A673 (cell line): Measurements from ENCODE around the gene HDAC8. TPM values are rescaled to one million over a fixed set of nuclear protein-coding genes. Genes with fewer than 3 reads are reported as not detected.

Source experiments
- BruUV-seq: library from RNA; stranded (reverse); fragments of 400-500 nt; replicated peaks from 2 replicates; lab custom pipeline; 2021; lab: Mats Ljungman, UMichigan
- CTCF ChIA-PET: fragments of 300-600 bp; sonication (Branson Sonifier 250); formaldehyde crosslinking; loops from one replicate; lab custom pipeline; 2022; ENCODE audit warnings: antibody characterized with exemption; lab: Charles Lee
- POLR2A ChIA-PET: fragments of 300-600 bp; sonication (Branson Sonifier 250); formaldehyde crosslinking; loops from one replicate; lab custom pipeline; 2022; ENCODE audit warnings: antibody characterized with exemption; ENCODE audit not compliant: low non-redundant PET; lab: Charles Lee
- DNase-seq: peaks from one replicate; pipeline ENCODE4 v3.0.0-alpha.2; 2015; ENCODE audit warnings: low spot score
- H3K27ac ChIP-seq: fragments of 200-600 bp; sonication (generic); 2 replicates; pipeline ENCODE4 v1.5.1; 2016; ENCODE audit warnings: mixed run types, low read depth, mild to moderate bottlenecking, mixed read lengths, antibody characterized with exemption, low read length; ENCODE audit not compliant: poor library complexity, severe bottlenecking
- H3K27me3 ChIP-seq: fragments of 200-600 bp; sonication (generic); replicated peaks from 2 replicates; pipeline ENCODE4 v1.6.1; 2017; ENCODE audit warnings: mixed run types, low read depth, mild to moderate bottlenecking, mixed read lengths, antibody characterized with exemption, low read length; ENCODE audit not compliant: insufficient read depth, poor library complexity
- H3K36me3 ChIP-seq: fragments of 200-600 bp; sonication (generic); 2 replicates; pipeline ENCODE4 v1.6.1; 2016; ENCODE audit warnings: mixed run types, mild to moderate bottlenecking, mixed read lengths, antibody characterized with exemption, low read length; ENCODE audit not compliant: insufficient read depth, poor library complexity, severe bottlenecking
- H3K4me1 ChIP-seq: fragments of 200-600 bp; sonication (generic); 2 replicates; pipeline ENCODE4 v1.6.1; 2017; ENCODE audit warnings: mixed run types, mild to moderate bottlenecking, mixed read lengths, antibody characterized with exemption, low read length; ENCODE audit not compliant: insufficient read depth, poor library complexity, severe bottlenecking
- H3K4me3 ChIP-seq: fragments of 200-600 bp; sonication (generic); 2 replicates; pipeline ENCODE4 v1.5.1; 2016; ENCODE audit warnings: low read depth, mixed run types, mild to moderate bottlenecking, mixed read lengths, low read length; ENCODE audit not compliant: poor library complexity, severe bottlenecking
- H3K9me3 ChIP-seq: fragments of 200-600 bp; sonication (generic); 2 replicates; pipeline ENCODE4 v1.6.1; 2016; ENCODE audit warnings: mixed run types, low read depth, mild to moderate bottlenecking, mixed read lengths, antibody characterized with exemption, low read length; ENCODE audit not compliant: poor library complexity, severe bottlenecking
- CTCF ChIP-seq: fragments of 300-800, 200-600 bp; sonication (generic); conservative IDR thresholded peaks from 2 replicates; pipeline ENCODE4 v1.5.1; 2017; ENCODE audit warnings: low read depth, mild to moderate bottlenecking, antibody characterized with exemption, low read length, moderate library complexity, mixed read lengths
- EZH2 ChIP-seq: fragments of 200-600 bp; sonication (generic); IDR thresholded peaks from 2 replicates; pipeline ENCODE4 v1.6.1; 2017; ENCODE audit warnings: borderline replicate concordance, low read depth, mild to moderate bottlenecking, mixed read lengths, antibody characterized with exemption, low read length; ENCODE audit not compliant: poor library complexity, severe bottlenecking
- intact Hi-C: fragments of 100-400 bp; cut with micrococcal nuclease; formaldehyde crosslinking; loops from one replicate; pipeline ENCODE4 v1.10.0; 2022; ENCODE audit not compliant: unreplicated experiment
- total RNA-seq: library from RNA; stranded (reverse); gene quantifications from 2 replicates; pipeline ENCODE4 v1.2.3, GENCODE V29; 2021

HDAC8 gene
- total RNA-seq, 1 experiment from 2014 or later: 26.0 TPM

GRCh38 chrX:72479324-72480274, 93.0 kb downstream of the HDAC8 start:
- ChIA-PET POLR2A (no interaction called here), CTCF (no interaction called here)
- H3K4me1 ChIP-seq: no peaks in the 10 kb centered on the region
- no peaks in the 10 kb centered on the region for H3K9me3 ChIP-seq
- no peaks in the 10 kb centered on the region for H3K27me3 ChIP-seq
- intact Hi-C loops: no loop called here
- no peaks in the 10 kb centered on the region for H3K36me3 ChIP-seq
- DNase-seq: no peak
- TF ChIP-seq CTCF: no peak
- TF ChIP-seq EZH2: no peak
- BruUV-seq: no TSS peak
- no peak overlapping the region for H3K27ac ChIP-seq
- H3K4me3 ChIP-seq: no peak overlapping the region

- intact Hi-C loops: no loop called here
- H3K9me3 ChIP-seq: no peaks in the 10 kb centered on the region
Observed at GRCh38 chrX:72478853-72479252, 93.8 kb downstream of the HDAC8 start.

GRCh38 chrX:72478351-72478750, 94.3 kb downstream of the HDAC8 start:
- H3K9me3 ChIP-seq: no peaks in the 10 kb centered on the region
- no peaks in the 10 kb centered on the region for H3K27me3 ChIP-seq
- ChIA-PET CTCF (no interaction called here), POLR2A (no interaction called here)
- BruUV-seq: no TSS peak
- no peaks in the 10 kb centered on the region for H3K36me3 ChIP-seq
- no peak for TF ChIP-seq CTCF
- TF ChIP-seq EZH2: no peak
- no peak overlapping the region for H3K4me3 ChIP-seq
- DNase-seq: no peak
- H3K4me1 ChIP-seq: no peaks in the 10 kb centered on the region
- H3K27ac ChIP-seq: no peak overlapping the region
- intact Hi-C loops: no loop called here

More at GRCh38 chrX:72478853-72479252, 93.8 kb downstream of the HDAC8 start:
- no TSS peak for BruUV-seq
- no peaks in the 10 kb centered on the region for H3K4me1 ChIP-seq
- DNase-seq: no peak
- no peaks in the 10 kb centered on the region for H3K36me3 ChIP-seq
- no peak overlapping the region for H3K4me3 ChIP-seq
- ChIA-PET POLR2A (no interaction called here), CTCF (no interaction called here)
- TF ChIP-seq EZH2: no peak
- no peak for TF ChIP-seq CTCF
- no peaks in the 10 kb centered on the region for H3K27me3 ChIP-seq
- H3K27ac ChIP-seq: no peak overlapping the region
